ENCODE data around the gene PTPRU. TPM values are rescaled to one million over a fixed set of nuclear protein-coding genes. Genes with fewer than 3 reads are reported as not detected.

The PTPRU gene
- total RNA-seq, 1 donor from 2014 or later: 22.1 TPM

DNA sequence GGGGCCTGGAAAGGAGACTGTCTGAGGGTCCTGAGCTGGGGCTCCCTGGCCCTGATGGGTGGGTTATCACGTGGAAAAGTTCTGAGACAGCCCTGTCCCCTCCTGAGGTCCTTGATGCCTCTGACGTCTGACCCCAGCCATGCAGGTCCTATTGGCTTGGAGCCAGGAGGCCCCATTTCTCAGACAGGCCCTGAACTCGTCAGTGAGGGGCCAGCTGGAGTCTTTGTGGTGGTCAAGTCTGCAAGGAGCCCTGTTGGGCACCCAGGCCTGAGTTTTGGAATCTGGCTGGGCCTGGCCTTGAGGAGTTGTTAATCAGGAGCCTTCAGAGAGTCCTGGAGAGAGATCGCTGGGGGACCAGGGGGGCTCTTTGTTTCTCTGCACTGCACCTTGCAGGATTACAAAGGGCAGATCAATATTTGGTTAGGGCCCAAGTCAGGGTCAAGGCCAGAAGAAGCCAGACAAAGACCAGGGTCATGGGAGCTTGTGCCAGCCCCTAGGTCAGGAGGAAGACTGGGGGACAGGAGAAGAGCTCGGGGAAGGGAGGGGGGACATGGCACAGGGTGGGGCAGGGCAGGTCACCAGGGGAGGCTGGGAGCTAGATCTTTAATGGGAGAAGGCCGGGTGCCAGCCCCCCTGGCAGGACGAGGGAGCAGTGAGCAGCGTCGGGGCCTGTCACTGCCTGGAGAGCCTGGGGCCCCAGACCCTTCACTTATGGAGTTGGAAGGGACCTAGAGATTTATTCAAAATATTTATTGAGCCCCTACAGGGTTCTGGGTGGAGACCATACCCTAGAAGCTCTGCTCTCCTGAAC is 83.2 kb downstream of the PTPRU start:
- DNase-seq: no peak

DNA sequence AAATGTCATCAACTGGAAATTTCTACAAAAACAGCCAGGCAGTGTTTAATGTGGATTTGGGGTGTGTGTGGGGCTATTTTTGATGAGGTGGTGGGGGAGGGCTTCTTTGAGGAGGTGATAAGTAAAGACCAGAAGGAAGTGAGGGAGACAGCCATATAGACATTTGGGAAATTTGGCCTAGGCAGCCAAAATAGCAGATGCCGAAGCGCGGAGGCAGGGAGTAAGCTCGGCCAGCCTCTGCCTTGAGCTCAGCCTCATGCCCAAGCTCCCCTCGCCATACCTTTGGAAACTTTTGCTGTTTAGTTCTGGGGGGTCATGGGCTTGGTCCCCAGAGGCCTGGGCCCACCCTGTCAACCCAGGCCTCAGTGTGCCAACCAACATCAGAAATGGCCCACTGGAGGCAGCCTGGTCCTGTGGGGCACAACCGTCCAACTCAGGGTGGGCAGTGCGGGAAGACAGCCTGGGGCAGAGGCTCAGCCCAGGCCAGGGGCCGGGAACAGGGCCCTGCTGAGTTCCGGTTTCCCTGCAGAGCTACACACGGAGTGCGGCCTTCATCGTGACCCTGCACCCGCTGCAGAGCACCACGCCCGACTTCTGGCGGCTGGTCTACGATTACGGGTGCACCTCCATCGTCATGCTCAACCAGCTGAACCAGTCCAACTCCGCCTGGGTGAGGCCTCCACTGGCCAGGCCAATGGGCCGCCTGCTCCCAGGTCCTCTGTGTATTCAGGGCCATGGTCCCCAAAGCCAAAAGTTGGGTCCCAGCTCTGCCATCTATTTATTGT is 84.0 kb downstream of the PTPRU start:
- intact Hi-C loops (cut with DNase I): no loop called here
- no peak for DNase-seq
- no peak for ATAC-seq (ENCODE audit: poor library complexity)

More for the DNA sequence above, 83.2 kb downstream of the PTPRU start:
- no peak for ATAC-seq (ENCODE audit: poor library complexity)
- intact Hi-C loops (cut with DNase I): no loop called here

DNA sequence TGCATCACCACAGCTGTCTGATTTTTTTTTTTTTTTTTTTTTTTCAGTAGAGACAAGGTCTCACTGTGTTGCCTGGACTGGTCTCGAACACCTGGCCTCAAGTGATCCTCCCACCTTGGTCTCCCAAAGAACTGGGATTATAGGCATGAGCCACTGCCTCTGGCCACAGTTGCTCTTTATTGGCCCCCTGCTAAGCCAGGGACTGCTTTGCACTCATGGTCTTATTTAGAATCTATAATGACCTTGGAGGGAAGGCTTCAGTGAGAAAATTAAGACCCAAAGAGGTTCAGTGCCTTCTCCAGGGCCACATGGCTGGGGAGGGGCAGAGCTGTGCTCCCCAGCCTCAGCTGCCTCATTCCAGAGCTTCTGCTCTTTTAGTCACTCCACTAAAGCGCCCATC is 84.9 kb downstream of the PTPRU start:
- no peak for ATAC-seq (ENCODE audit: poor library complexity)

DNA sequence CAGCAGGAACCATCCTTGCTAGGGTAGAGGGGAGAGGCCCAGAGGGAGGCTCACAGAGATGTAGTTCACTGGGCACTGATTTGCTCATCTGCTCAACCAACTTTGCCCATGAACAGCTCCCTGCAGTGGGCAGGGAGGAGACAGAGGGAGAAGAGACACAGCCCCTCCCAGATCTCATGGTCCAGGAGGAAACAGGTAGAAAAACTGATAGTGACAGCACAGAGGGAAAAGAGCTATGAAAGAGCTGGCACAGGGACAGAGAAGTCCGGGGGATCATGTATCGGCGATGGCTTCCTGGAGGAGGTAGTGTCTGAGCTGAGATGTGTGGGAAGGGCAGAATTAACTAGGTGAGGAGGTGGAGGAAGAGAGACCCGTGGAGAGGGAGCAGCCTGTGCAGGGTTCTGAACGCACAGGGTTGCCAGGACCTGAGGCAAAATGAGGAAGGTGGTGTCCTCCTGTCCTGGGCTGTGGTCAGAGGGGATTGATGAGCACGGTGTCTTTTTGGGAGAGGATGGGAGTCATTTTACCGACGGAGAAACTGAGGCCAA is 85.9 kb downstream of the PTPRU start:
- intact Hi-C loops (cut with DNase I): no loop called here
- no peak for DNase-seq
- ATAC-seq (ENCODE audit: poor library complexity): no peak

More for the DNA sequence above, 84.9 kb downstream of the PTPRU start:
- DNase-seq: no peak
- intact Hi-C loops (cut with DNase I): no loop called here

DNA sequence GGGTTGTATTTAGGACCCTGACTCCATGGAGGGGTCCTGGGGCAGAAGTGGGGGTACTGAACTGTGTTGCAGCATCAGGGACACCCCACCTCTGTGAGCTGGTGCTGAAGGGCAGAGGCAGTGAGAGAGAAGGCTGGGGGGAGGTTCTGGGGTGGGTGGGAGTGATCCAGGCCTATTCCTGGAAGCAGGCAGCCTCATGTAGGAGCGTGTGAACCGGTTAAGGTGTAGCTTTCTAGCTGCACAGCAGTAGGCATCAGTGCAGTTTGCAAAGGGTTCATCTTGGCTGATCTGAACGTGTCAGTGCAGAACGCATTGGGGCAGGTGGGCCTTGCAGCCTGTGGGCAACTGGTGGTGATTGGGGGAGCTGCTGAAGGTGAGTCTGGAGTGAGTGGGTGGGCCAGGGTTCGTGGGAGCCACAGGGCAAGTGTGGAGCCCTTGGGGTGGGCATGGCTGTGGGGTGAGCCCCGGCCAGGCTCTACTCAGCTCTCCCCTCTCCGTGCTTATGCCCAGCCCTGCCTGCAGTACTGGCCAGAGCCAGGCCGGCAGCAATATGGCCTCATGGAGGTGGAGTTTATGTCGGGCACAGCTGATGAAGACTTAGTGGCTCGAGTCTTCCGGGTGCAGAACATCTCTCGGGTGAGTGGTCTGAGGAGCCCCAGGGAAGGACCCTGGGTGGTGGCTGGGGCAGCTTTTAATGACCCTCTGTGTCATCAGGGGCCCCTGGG is 86.7 kb downstream of the PTPRU start:
- ATAC-seq (ENCODE audit: poor library complexity) (no peak), DNase-seq (no peak)
- intact Hi-C loops (cut with DNase I): no loop called here

DNA sequence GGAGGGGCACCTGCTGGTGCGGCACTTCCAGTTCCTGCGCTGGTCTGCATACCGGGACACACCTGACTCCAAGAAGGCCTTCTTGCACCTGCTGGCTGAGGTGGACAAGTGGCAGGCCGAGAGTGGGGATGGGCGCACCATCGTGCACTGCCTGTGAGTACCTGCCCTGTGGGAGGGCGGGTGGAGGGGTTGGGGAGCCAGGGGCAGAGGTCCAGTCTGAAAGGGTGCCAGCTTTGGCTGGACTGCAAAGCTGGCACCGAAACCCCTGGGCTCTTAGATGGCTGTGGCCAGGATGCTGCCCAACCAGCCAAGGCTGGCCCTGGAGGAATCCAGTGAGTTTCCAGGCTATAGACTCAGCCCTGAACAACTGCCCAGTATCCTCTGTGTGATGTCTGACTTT is 87.3 kb downstream of the PTPRU start:
- intact Hi-C loops (cut with DNase I): no loop called here
- DNase-seq: no peak

DNA sequence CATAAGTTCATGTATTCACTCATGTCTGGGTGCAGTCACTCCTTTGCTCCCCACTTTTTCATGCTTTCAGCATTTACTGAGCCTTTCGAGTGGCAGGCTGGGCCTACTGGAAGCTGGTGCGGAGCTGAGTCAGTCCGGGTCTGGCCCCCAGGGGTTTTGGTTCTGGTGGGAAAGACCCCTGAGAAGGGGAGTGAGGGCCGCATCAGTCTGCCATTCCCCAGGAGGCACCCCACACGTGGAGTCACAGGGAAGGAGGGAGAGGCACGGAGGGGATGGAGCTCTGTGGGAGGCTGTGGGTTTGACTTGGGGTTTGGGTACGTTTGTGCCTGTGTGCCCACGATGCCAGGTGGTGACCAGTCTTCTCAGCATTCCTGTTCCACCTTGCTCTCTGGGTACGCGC is 87.9 kb downstream of the PTPRU start:
- intact Hi-C loops (cut with DNase I): no loop called here

More for the DNA sequence above, 87.3 kb downstream of the PTPRU start:
- ATAC-seq (ENCODE audit: poor library complexity): no peak

DNA sequence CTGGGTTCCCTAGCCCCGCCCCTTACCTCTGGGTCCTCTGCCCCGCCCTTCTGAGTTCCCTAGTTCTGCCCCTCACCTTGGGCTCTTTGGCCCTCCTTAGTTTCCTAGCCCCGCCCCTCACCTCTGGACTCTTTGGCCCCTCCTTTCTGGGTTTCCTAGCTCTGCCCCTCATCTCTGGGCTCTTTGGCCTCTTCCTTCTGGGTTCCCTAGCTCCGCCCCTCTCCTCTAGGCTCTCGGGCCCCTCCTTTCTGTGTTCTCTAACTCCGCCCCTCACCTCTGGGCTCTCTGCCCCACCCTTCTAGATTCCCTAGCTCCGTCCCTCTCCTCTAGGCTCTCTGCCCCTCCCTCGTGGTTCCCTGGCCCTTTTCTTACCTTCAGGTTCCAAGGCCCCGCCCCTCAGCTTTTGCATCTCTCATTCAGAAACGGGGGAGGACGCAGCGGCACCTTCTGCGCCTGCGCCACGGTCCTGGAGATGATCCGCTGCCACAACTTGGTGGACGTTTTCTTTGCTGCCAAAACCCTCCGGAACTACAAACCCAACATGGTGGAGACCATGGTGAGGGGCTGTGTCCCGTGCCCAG is 88.5 kb downstream of the PTPRU start:
- no peak for DNase-seq
- intact Hi-C loops (cut with DNase I): no loop called here
- no peak for ATAC-seq (ENCODE audit: poor library complexity)

More for the DNA sequence above, 87.9 kb downstream of the PTPRU start:
- no peak for ATAC-seq (ENCODE audit: poor library complexity)
- DNase-seq: no peak

DNA sequence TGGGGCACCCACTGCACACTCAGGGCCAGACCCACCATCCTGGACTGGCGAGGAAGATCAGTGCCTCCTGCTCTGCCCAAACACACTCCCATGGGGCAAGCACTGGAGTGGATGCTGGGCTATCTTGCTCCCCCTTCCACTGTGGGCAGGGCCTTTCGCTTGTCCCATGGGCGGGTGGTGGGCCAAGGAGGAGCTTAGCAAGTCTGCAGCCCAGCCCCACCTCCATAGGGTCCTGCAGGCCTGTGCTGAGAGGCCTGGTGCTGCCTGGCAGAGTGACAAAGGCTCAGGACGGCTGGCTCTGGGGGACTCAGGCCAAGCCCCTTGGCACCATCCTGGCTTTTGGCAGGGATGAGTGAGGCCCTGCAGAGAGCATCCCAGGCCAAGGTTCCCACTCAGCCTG is 89.4 kb downstream of the PTPRU start:
- ATAC-seq (ENCODE audit: poor library complexity) (peak; percentile 88), DNase-seq (peak; percentile 71)

DNA sequence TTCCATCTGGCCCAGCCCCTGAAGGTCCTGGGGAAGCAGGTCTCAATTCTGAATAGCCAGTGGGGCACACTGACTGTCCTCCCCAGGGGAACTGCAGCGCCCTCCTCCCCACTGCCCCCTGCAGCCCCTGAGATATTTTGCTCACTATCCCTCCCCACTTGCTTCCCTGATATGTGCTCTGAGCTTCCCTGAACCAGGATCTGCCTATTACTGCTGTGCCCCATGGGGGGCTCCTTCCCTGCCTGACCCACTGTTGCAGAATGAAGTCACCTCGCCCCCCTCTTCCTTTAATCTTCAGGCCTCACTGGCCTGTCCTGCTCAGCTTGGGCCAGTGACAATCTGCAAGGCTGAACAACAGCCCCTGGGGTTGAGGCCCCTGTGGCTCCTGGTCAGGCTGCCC is 89.8 kb downstream of the PTPRU start:
- DNase-seq (no peak), ATAC-seq (ENCODE audit: poor library complexity) (no peak)
- intact Hi-C loops (cut with DNase I): no loop called here

More for the DNA sequence above, 89.4 kb downstream of the PTPRU start:
- intact Hi-C loops (cut with DNase I): no loop called here

DNA sequence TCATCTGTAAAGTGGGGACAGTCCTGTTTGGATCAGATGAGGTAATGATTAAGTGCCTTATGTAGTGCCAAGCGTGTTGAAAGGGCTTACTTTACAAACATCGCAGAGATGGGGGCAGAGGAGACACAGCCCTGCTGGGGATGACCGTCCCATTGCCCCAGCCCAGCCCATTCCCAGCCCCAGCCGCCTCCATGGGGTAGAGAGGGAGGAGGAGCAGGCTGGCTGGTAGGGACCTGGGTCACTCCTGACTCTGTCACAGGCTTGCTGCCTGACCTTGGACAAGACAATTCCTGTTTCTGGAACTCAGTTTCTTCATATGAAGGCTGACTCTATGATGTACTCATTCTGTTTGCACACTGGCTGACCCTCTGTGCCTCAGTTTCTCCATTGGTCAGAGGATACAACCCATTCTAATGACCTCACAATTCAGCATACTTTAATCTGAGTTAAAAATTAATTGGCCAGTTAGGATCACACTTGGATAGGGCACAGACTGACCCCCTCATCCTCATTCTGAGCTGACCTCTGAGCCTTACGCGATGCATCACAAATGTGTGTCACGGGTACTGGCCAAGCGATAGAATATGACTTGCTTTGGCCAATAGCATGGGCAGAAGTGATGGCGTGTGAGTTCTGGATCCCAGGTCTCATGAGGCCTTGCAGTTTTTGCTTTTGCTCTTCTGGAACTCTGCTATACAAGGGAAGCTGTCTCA is 91.1 kb downstream of the PTPRU start:
- intact Hi-C loops (cut with DNase I): no loop called here
- ATAC-seq (ENCODE audit: poor library complexity) (no peak), DNase-seq (no peak)

DNA sequence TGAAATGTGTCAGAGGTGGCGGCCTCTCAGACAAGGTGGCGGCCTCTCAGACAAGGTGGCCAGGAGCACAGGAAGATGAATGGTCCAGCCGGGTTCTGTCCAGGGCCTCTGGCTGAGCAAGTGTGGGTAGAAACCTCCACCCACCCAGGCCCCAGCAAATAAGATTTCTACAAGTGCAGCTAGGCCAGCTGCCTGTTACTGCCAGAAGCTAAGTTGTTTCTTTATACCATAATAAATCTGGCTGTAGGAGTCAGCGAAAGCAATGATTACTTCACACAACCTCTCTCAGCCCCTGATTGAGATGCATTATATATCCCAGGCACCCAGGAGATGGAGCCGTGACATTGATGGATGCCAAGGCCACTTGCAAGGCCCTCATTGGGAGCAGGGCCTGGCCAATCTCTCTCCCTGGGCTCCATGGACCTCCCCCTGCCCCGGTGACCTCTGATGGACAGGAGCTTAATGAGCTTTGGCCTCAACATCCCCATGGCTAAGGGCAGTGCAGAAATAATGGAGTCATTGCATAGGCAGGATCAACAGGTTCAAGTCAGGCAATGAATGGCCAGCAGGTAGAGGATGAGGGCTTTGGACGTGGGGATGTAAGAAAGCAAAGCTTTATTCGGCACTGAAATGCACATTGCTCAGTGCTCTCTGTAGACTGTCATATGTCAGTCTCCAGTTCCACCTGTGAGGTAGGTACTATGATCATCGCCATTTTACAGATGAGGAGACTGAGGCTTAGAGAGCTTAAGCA is 92.9 kb downstream of the PTPRU start:
- ATAC-seq (ENCODE audit: poor library complexity): no peak
- no peak for DNase-seq
- intact Hi-C loops (cut with DNase I): no loop called here

DNA sequence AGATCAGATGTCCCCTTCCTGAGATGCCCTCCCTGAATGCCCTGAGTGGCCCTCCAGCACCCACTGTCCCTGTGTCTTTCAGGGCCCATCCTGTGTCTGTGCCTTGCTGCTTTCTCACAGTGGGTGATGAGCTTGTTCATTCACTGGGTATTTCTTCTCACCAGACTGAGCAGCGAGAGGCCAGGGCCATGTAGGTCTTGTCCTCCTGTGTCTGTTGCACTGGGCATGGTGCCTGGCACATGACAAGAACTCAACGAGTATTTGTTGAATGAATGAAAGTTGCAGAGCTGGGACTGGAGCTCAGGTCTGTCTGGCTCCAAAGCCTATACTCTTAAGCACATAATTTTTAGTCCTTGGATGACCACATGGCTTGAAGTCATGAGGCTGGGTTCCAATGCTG is 93.8 kb downstream of the PTPRU start:
- DNase-seq (no peak), ATAC-seq (ENCODE audit: poor library complexity) (no peak)
- intact Hi-C loops (cut with DNase I): no loop called here

DNA sequence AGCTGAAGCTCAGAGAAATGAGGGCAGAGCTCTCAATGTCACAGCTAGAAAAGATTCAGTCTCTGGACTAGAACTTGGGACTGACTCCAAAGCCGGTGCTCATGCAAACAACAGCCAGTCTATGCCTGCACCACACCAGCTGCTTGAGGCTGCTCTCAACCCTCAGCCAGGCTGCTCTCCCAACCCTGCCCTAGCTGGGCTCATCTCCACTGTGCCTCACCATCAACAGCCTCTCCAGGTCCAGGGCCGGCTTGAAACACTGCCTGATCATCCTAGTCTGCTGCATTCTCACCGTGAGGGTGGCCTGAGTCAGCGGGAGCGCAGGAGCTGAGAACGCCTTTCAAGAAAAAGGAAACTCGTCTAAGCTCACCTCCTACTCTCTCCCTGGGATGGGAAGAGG is 94.5 kb downstream of the PTPRU start:
- DNase-seq: no peak
- ATAC-seq (ENCODE audit: poor library complexity): no peak
- intact Hi-C loops (cut with DNase I): no loop called here

DNA sequence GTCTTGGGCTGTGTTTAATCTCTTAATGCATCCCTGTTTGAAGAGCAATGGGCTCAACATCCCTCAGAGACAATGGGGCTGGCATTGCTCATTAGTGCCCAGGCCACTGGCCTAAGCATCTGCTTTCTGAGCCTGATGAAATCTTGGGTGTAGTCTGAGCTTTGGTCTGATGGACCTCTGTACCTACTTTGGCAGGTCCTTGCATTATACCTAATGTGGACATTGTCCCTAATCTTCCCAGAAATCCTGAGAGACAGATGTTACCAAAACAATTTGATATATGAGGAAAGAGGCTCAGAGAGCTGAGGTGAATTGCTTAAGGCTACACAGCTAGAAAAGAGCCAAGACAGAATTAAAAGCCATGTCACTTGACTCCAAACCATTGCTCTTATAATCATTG is 95.0 kb downstream of the PTPRU start:
- ATAC-seq (ENCODE audit: poor library complexity) (no peak), DNase-seq (no peak)
- intact Hi-C loops (cut with DNase I): no loop called here

DNA sequence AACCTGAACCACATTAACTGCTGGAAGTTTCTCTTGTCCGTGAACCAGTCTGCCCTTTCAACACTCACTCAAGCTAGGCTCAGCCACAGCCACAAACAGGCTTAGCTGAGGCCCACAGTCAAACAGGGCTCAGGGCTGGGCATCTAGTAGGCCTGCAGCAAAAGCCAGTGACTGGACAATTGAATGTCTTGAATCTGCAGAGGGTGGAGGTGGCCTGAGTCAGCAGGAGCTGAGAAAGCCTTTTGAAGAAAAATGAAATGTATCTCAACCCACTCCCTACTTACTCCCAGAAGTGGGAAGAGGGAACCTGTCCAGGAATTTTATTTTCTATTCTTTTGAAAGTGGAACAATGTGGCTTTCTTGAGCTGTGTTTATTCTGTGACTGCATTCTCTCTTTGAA is 95.4 kb downstream of the PTPRU start:
- no peak for DNase-seq
- ATAC-seq (ENCODE audit: poor library complexity): no peak
- intact Hi-C loops (cut with DNase I): no loop called here

DNA sequence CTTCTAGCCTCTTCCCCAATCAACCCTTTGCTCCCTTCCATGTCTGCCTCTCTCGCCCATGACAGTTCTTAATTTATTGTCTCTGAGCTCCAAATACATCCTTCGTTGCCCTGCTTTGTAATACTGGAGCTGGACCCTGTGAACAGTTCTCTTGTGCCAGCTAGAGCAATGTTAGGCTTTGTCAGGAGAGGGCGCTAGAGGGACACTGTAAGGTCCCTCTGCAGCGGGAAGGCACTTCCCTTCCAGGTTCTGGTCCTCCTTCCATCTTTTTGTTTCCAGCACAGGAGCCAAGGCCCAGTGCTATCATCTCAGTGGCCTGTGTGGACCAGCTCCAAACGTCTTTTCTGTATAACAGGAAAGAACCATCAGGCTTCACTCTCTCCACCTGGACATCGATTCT is 95.9 kb downstream of the PTPRU start:
- intact Hi-C loops (cut with DNase I): no loop called here

DNA sequence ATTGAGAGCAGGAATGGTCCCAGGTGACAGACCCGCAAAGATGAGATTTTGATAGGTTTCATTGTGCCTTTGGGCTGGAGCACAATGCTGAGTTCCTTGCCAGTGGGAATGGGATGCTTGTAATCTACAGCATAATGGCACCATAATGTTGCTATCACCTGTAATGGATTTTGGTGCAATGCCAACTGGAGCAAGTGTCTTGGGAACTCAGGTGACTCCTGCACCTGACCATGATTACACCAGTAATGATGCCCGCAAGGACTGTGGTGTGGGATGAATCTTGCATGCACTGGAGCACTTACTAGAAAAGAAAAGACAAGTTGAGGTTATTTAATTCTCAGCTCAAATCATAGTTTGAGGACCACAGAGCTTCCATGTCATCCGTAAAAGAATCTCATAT is 96.7 kb downstream of the PTPRU start:
- intact Hi-C loops (cut with DNase I): no loop called here
- DNase-seq (no peak), ATAC-seq (ENCODE audit: poor library complexity) (no peak)

More for the DNA sequence above, 95.9 kb downstream of the PTPRU start:
- no peak for ATAC-seq (ENCODE audit: poor library complexity)
- no peak for DNase-seq

All from Right ventricle myocardium superior (tissue), 1 donor.